Esophagus squamous epithelium (tissue), 5 donors: ENCODE results near the gene BICRA. TPM values are rescaled to one million over a fixed set of nuclear protein-coding genes. Genes with fewer than 3 reads are reported as not detected.

Source experiments
- DNase-seq: peaks from one replicate; lab custom pipeline; 2025; lab: John Stamatoyannopoulos, UW
- H3K27ac ChIP-seq, 4 donors: fragments of 200-600 bp; sonication (generic); one replicate each; pipeline ENCODE4 v1.5.1; 2016 to 2019; ENCODE audit warnings: mild to moderate bottlenecking in 1 of 4
- H3K27me3 ChIP-seq, 4 donors: fragments of 200-600 bp; sonication (generic); 1 replicate in 3 of 4; 2 replicates in 1 of 4; pipeline versions ENCODE4 v1.5.1 to v1.6.0; 2017 to 2021; ENCODE audit warnings: antibody characterized with exemption in 1 of 4
- H3K36me3 ChIP-seq, 3 donors: fragments of 200-600 bp; sonication (generic); one replicate each; pipeline ENCODE4 v1.5.1; 2016 to 2019
- H3K4me1 ChIP-seq, 3 donors: fragments of 200-600 bp; sonication (generic); one replicate each; pipeline ENCODE4 v1.5.1; 2017 to 2019
- H3K4me3 ChIP-seq, 4 donors: fragments of 200-600 bp; sonication (generic); 1 replicate in 3 of 4; 2 replicates in 1 of 4; pipeline ENCODE4 v1.5.1; 2016 to 2019; ENCODE audit warnings: mild to moderate bottlenecking in 2 of 4, moderate library complexity in 1 of 4
- H3K9me3 ChIP-seq, 3 donors: fragments of 200-600 bp; sonication (generic); one replicate each; pipeline ENCODE4 v1.5.1; 2016 to 2019
- CTCF ChIP-seq, 6 experiments: fragments of 450-650 bp in 4 of 6; fragments of 200-600 bp in 2 of 6; sonication (generic) in 2 of 6; IDR thresholded peaks; one replicate each; pipeline ENCODE4 v1.5.1; 2016 to 2019; ENCODE audit warnings: antibody characterized with exemption in 6 of 6, mild to moderate bottlenecking in 4 of 6, moderate library complexity in 4 of 6
- POLR2A ChIP-seq, 4 donors: fragments of 450-650 bp; IDR thresholded peaks; one replicate each; pipeline ENCODE4 v1.6.1; 2017; ENCODE audit warnings: antibody characterized with exemption in 4 of 4, mild to moderate bottlenecking in 4 of 4, moderate library complexity in 3 of 4
- WGBS, 2 donors: methylation state at CpG; one replicate each; pipeline ENCODE4 v1.1.5; 2018; 5-methylcytosine and 5-hydroxymethylcytosine counted together
- intact Hi-C: fragments of 100-400 bp; cut with DNase I; formaldehyde crosslinking; loops from one replicate; pipeline ENCODE4 v1.15.0; 2022
- total RNA-seq, 4 donors: library from RNA; depleted of rRNA; stranded (reverse); fragments of >200 nt; gene quantifications; one replicate each; pipeline ENCODE4 v1.1.0, GENCODE V29; 2016
- donor health status: DM: yes; HTN: yes; CAD: no.

BICRA gene
- total RNA-seq, 4 donors from 2014 or later, result 1.1 to 17.5 (median 7.0) TPM

DNA sequence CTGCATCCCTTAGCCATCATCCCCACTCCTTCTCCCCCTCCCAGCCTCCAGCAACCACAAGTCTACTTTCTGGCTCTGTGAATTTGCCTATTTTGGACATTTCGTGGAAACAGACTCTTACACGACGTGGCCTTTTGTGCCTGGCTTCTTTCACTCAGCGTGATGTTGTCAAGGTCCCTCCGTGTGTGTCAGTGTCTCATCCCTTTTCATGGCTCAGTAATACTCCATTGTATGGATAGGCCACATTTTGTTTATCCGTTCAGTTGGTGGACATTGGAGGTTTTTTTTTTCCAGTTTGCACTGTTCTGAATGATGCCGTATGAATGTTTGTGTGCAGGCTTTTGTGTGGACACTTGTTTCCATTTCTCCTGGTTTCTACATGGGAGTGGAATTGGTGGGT lies 38.0 kb downstream of the BICRA start:
- peaks cover 0 to 21% (median 4%) of the 10 kb centered on the region in 3 donors for H3K36me3 ChIP-seq
- no peak overlapping the region for H3K27ac ChIP-seq
- WGBS, 2 donors, result 94 to 97% methylated on average over 7 of the region's 7 CpGs
- H3K4me1 ChIP-seq, result peaks cover 7 to 62% (median 14%) of the 10 kb centered on the region in 3 donors
- H3K27me3 ChIP-seq, result no peaks in the 10 kb centered on the region
- no peak overlapping the region for H3K4me3 ChIP-seq
- H3K9me3 ChIP-seq, result no peaks in the 10 kb centered on the region
- DNase-seq, result no peak
- no peak for TF ChIP-seq POLR2A (IDR thresholded peaks at IDR 0.05)
- TF ChIP-seq CTCF (IDR thresholded peaks at IDR 0.05), result no peak
- intact Hi-C loops, result no loop called here

DNA sequence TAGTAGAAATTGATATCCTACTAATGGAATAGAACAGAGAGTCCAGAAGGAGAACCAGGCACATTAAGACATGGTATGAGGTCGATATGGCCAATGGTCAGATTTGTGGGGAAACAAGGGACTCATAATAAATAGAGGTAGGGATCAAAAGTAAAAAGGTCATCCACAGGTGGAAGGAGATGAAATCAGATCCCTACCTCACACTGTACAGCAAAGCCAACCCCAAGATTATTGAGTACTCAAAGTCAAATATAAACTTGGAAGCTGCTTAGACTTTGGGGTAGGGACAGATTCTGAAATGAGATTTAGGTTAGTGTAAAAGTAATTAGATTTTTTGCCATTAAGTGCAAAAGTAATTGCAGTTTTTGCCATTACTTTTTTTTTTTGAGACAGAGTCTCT lies 40.7 kb downstream of the BICRA start:
- 95 to 100% methylated on average over 1 of the region's 1 CpG for WGBS, 2 donors
- no peak overlapping the region for H3K27ac ChIP-seq
- intact Hi-C loops, result no loop called here

DNA sequence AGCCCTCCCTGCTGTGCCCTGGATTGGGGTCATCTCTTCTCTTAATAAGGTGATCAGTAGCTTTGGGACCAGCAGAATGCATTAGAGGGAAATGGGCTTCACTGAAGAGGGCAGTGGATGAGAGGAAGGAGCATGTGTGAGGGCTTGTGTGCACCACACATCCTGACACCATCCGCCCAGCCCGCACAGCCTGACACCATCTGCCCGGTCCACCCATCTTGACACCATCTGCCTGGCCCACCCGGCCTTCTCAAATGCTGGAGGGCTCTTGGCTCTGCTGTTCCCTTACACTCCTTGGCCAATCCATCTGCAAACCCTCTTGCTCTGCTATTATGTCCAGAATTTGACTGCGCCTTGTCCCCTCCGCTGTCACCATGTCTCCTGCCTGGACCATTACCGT lies 41.8 kb downstream of the BICRA start:
- no peak for TF ChIP-seq POLR2A (IDR thresholded peaks at IDR 0.05)
- no peak for TF ChIP-seq CTCF (IDR thresholded peaks at IDR 0.05)
- Histone ChIP-seq H3K4me3 (no peak overlapping the region), H3K9me3 (no peaks in the 10 kb centered on the region), H3K27ac (no peak overlapping the region), H3K36me3 (peaks cover 0 to 37% (median 4%) of the 10 kb centered on the region in 3 donors), H3K4me1 (peaks cover 7 to 34% (median 9%) of the 10 kb centered on the region in 3 donors), H3K27me3 (no peaks in the 10 kb centered on the region)
- intact Hi-C loops, result no loop called here
- 93 to 97% methylated on average over 7 of the region's 7 CpGs for WGBS, 2 donors
- no peak for DNase-seq

More for the DNA sequence above, 40.7 kb downstream of the BICRA start:
- no peak for DNase-seq
- TF ChIP-seq CTCF (IDR thresholded peaks at IDR 0.05), result no peak
- no peak for TF ChIP-seq POLR2A (IDR thresholded peaks at IDR 0.05)
- Histone ChIP-seq H3K4me1 (peaks cover 7 to 46% (median 9%) of the 10 kb centered on the region in 3 donors), H3K27me3 (no peaks in the 10 kb centered on the region), H3K36me3 (peaks cover 0 to 37% (median 4%) of the 10 kb centered on the region in 3 donors), H3K4me3 (no peak overlapping the region), H3K9me3 (no peaks in the 10 kb centered on the region)

DNA sequence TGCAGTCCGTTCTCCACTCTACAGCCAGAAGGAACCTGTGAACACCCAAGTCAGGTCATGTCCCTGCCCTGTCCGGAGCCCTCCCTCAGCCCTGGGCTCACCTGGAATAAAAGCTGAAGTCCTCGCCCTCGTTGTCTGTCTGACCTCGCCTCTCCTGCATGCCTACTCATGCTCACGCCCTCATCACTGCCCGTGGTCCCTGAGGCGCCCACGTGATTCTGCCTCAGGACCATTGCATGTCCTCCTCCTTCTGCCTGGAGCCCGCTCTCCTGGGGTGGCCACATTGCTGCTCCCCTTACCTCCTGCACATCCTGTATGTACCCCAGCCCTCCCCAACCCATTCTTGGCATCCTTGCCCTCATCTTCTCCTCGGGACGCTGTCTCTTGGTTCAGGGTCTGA lies 42.2 kb downstream of the BICRA start:
- Histone ChIP-seq H3K27me3 (no peaks in the 10 kb centered on the region), H3K4me3 (no peak overlapping the region), H3K36me3 (peaks cover 0 to 36% (median 4%) of the 10 kb centered on the region in 3 donors), H3K4me1 (peaks cover 7 to 30% (median 9%) of the 10 kb centered on the region in 3 donors), H3K9me3 (no peaks in the 10 kb centered on the region), H3K27ac (no peak overlapping the region)
- 72 to 90% methylated on average over 10 of the region's 12 CpGs for WGBS, 2 donors
- intact Hi-C loops, result no loop called here
- no peak for DNase-seq
- no peak for TF ChIP-seq POLR2A (IDR thresholded peaks at IDR 0.05)
- no peak for TF ChIP-seq CTCF (IDR thresholded peaks at IDR 0.05)

- H3K27ac ChIP-seq, result no peak overlapping the region
- intact Hi-C loops, result no loop called here
- TF ChIP-seq POLR2A (IDR thresholded peaks at IDR 0.05) (no peak), CTCF (IDR thresholded peaks at IDR 0.05) (no peak)
Observed at GRCh38 chr19:47651691-47652090, 42.8 kb downstream of the BICRA start.

More at GRCh38 chr19:47651691-47652090, 42.8 kb downstream of the BICRA start:
- Histone ChIP-seq H3K4me3 (no peak overlapping the region), H3K9me3 (no peaks in the 10 kb centered on the region), H3K36me3 (peaks cover 0 to 31% (median 3%) of the 10 kb centered on the region in 3 donors), H3K4me1 (peaks cover 7 to 29% (median 9%) of the 10 kb centered on the region in 3 donors), H3K27me3 (no peaks in the 10 kb centered on the region)
- DNase-seq, result no peak
- 83 to 93% methylated on average over 3 to 8 of the region's 9 CpGs for WGBS, 2 donors
